PFSK-1 (cell line): ENCODE data around the gene FOXG1.

Source experiments
- POLR2AphosphoS5 ChIP-seq: IDR thresholded peaks from 2 replicates; pipeline ENCODE4 v1.6.1; 2012; ENCODE audit warnings: low read depth, mild to moderate bottlenecking, control low read depth, low read length, moderate library complexity
- SIN3A ChIP-seq: IDR thresholded peaks from 2 replicates; pipeline ENCODE4 v1.6.1; 2012; ENCODE audit warnings: mild to moderate bottlenecking, low read length, moderate library complexity, borderline replicate concordance; ENCODE audit not compliant: insufficient read depth

DNA sequence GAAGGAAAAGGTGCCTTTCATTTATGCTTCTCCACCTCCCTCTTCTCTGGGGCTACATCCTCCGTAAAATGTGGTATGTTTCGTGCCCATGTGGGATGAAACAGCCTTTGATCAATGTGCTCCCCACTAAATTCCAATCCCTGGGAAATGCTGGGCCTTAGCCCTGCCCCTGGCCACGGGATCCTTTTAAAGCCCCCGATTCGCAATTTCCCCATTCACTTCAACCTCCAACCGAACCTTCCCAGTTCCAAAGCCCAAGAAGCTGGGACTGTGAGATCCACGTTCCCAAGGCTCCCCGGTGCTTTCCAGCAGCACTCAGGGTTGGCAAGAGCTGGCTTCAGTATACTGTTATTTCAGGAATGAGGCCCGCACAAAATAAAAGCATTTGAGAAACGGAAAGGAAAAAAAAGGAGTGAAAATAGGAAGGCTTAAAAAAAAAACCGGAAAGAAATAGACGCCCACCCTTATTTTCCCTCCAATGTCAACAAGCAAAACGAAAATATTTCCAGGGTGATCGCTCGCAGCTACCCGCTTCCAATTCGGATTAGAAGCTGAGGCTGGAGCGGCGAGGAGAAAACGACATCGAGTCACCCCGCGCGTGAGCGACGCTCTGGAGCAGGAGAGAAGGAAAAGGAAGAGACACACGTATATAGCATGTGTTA is 1.3 kb upstream of the FOXG1 start:
- TF ChIP-seq SIN3A (no peak), POLR2AphosphoS5 (no peak)
